Neuron (in vitro differentiated cells): ENCODE results near the gene MAP2.

Experiments
- H2AFZ ChIP-seq: one replicate; pipeline ENCODE4 v1.6.1; 2013; ENCODE audit warnings: low read depth, mild to moderate bottlenecking, inconsistent platforms, low read length, moderate library complexity
- H3K27me3 ChIP-seq: one replicate; pipeline ENCODE4 v1.6.1; 2013; ENCODE audit warnings: low read length; ENCODE audit not compliant: insufficient read depth
- H3K36me3 ChIP-seq: one replicate; pipeline ENCODE4 v1.6.1; 2013; ENCODE audit warnings: low read length; ENCODE audit not compliant: insufficient read depth
- H3K4me1 ChIP-seq: one replicate; pipeline ENCODE4 v1.6.1; 2013; ENCODE audit warnings: low read length; ENCODE audit not compliant: insufficient read depth
- H3K4me3 ChIP-seq: 2 replicates; pipeline ENCODE4 v1.5.1; 2013; ENCODE audit warnings: mild to moderate bottlenecking, low read length, moderate library complexity
- H3K9me3 ChIP-seq: one replicate; pipeline ENCODE4 v1.6.1; 2013; ENCODE audit warnings: low read length

MAP2 gene

GRCh38 chr2:209713219-209713618 lies 289.4 kb downstream of the MAP2 start:
- Histone ChIP-seq H3K36me3 (peaks cover 96% of the 10 kb centered on the region), H3K9me3 (peaks cover 2% of the 10 kb centered on the region), H3K4me1 (no peaks in the 10 kb centered on the region), H2AFZ (no peak overlapping the region), H3K27me3 (no peaks in the 10 kb centered on the region), H3K4me3 (no peak overlapping the region)

GRCh38 chr2:209719034-209719433 lies 295.2 kb downstream of the MAP2 start:
- peaks cover 2% of the 10 kb centered on the region for H3K9me3 ChIP-seq
- H3K4me3 ChIP-seq: no peak overlapping the region
- H3K27me3 ChIP-seq: no peaks in the 10 kb centered on the region
- H2AFZ ChIP-seq: no peak overlapping the region
- peaks cover 90% of the 10 kb centered on the region for H3K36me3 ChIP-seq
- H3K4me1 ChIP-seq: no peaks in the 10 kb centered on the region

GRCh38 chr2:209721497-209721896 lies 297.6 kb downstream of the MAP2 start:
- Histone ChIP-seq H3K4me3 (no peak overlapping the region), H3K36me3 (peaks cover 91% of the 10 kb centered on the region), H3K9me3 (peaks cover 2% of the 10 kb centered on the region), H3K4me1 (no peaks in the 10 kb centered on the region), H3K27me3 (no peaks in the 10 kb centered on the region), H2AFZ (no peak overlapping the region)

- H3K36me3 ChIP-seq: peaks cover 98% of the 10 kb centered on the region
- H3K27me3 ChIP-seq: no peaks in the 10 kb centered on the region
- no peak overlapping the region for H2AFZ ChIP-seq
- no peaks in the 10 kb centered on the region for H3K4me1 ChIP-seq
- no peaks in the 10 kb centered on the region for H3K9me3 ChIP-seq
- no peak overlapping the region for H3K4me3 ChIP-seq
These were observed 302.5 kb downstream of the MAP2 start for GRCh38 chr2:209726311-209726710.

GRCh38 chr2:209727077-209727476 lies 303.2 kb downstream of the MAP2 start:
- Histone ChIP-seq H3K9me3 (no peaks in the 10 kb centered on the region), H2AFZ (no peak overlapping the region), H3K4me1 (no peaks in the 10 kb centered on the region), H3K27me3 (no peaks in the 10 kb centered on the region), H3K36me3 (peaks cover 97% of the 10 kb centered on the region), H3K4me3 (no peak overlapping the region)

- Histone ChIP-seq H3K36me3 (peaks cover 54% of the 10 kb centered on the region), H2AFZ (no peak overlapping the region), H3K4me1 (no peaks in the 10 kb centered on the region), H3K9me3 (no peaks in the 10 kb centered on the region), H3K4me3 (no peak overlapping the region), H3K27me3 (no peaks in the 10 kb centered on the region)
These were observed 311.0 kb downstream of the MAP2 start for GRCh38 chr2:209734805-209735204.

GRCh38 chr2:209741953-209742352 lies 318.1 kb downstream of the MAP2 start:
- no peaks in the 10 kb centered on the region for H3K9me3 ChIP-seq
- H3K4me3 ChIP-seq: no peak overlapping the region
- H2AFZ ChIP-seq: no peak overlapping the region
- H3K27me3 ChIP-seq: no peaks in the 10 kb centered on the region
- no peaks in the 10 kb centered on the region for H3K4me1 ChIP-seq
- no peaks in the 10 kb centered on the region for H3K36me3 ChIP-seq

- no peak overlapping the region for H2AFZ ChIP-seq
- no peaks in the 10 kb centered on the region for H3K4me1 ChIP-seq
- no peaks in the 10 kb centered on the region for H3K9me3 ChIP-seq
- H3K36me3 ChIP-seq: no peaks in the 10 kb centered on the region
- no peaks in the 10 kb centered on the region for H3K27me3 ChIP-seq
- no peak overlapping the region for H3K4me3 ChIP-seq
These were observed 329.2 kb downstream of the MAP2 start for GRCh38 chr2:209753020-209753419.

GRCh38 chr2:209757163-209757562 lies 333.3 kb downstream of the MAP2 start:
- Histone ChIP-seq H3K4me1 (peaks cover 12% of the 10 kb centered on the region), H3K36me3 (no peaks in the 10 kb centered on the region), H2AFZ (no peak overlapping the region), H3K27me3 (no peaks in the 10 kb centered on the region), H3K4me3 (no peak overlapping the region), H3K9me3 (peaks cover 2% of the 10 kb centered on the region)

- peaks cover 2% of the 10 kb centered on the region for H3K9me3 ChIP-seq
- H3K27me3 ChIP-seq: no peaks in the 10 kb centered on the region
- no peak overlapping the region for H3K4me3 ChIP-seq
- H2AFZ ChIP-seq: no peak overlapping the region
- no peaks in the 10 kb centered on the region for H3K36me3 ChIP-seq
- H3K4me1 ChIP-seq: peaks cover 20% of the 10 kb centered on the region
These were observed 337.7 kb downstream of the MAP2 start for GRCh38 chr2:209761566-209761965.

- H3K36me3 ChIP-seq: no peaks in the 10 kb centered on the region
- no peak overlapping the region for H2AFZ ChIP-seq
- peaks cover 2% of the 10 kb centered on the region for H3K9me3 ChIP-seq
- no peak overlapping the region for H3K4me3 ChIP-seq
- H3K4me1 ChIP-seq: peaks cover 20% of the 10 kb centered on the region
- H3K27me3 ChIP-seq: no peaks in the 10 kb centered on the region
These were observed 338.7 kb downstream of the MAP2 start for GRCh38 chr2:209762563-209762962.

- Histone ChIP-seq H3K27me3 (no peaks in the 10 kb centered on the region), H3K4me1 (peaks cover 20% of the 10 kb centered on the region), H3K36me3 (no peaks in the 10 kb centered on the region), H3K4me3 (no peak overlapping the region), H2AFZ (no peak overlapping the region), H3K9me3 (peaks cover 2% of the 10 kb centered on the region)
These were observed 339.3 kb downstream of the MAP2 start for GRCh38 chr2:209763106-209763505.

- H3K9me3 ChIP-seq: no peaks in the 10 kb centered on the region
- H3K27me3 ChIP-seq: no peaks in the 10 kb centered on the region
- H3K36me3 ChIP-seq: no peaks in the 10 kb centered on the region
- H2AFZ ChIP-seq: no peak overlapping the region
- H3K4me3 ChIP-seq: no peak overlapping the region
- peaks cover 13% of the 10 kb centered on the region for H3K4me1 ChIP-seq
These were observed 342.8 kb downstream of the MAP2 start for GRCh38 chr2:209766613-209767012.

- no peaks in the 10 kb centered on the region for H3K36me3 ChIP-seq
- H3K4me3 ChIP-seq: no peak overlapping the region
- H3K4me1 ChIP-seq: peaks cover 7% of the 10 kb centered on the region
- H3K27me3 ChIP-seq: no peaks in the 10 kb centered on the region
- H3K9me3 ChIP-seq: no peaks in the 10 kb centered on the region
- no peak overlapping the region for H2AFZ ChIP-seq
These were observed 343.5 kb downstream of the MAP2 start for GRCh38 chr2:209767316-209767715.
